K562 (cell line): ENCODE measurements around the gene ICAM1. TPM values are rescaled to one million over a fixed set of nuclear protein-coding genes. Genes with fewer than 3 reads are reported as not detected.
A peak's percentile ranks its signal among the peaks of the same experiment; 100 is the strongest.

Experiments
- ADNP ChIP-seq: fragments of 200-800 bp; sonication (Bioruptor generic); IDR thresholded peaks from 2 replicates; pipeline ENCODE4 v1.6.1; 2016; ENCODE audit warnings: missing genetic modification characterization, missing compliant biosample characterization
- C11orf30 ChIP-seq: fragments of 450-650 bp; IDR thresholded peaks from 2 replicates; pipeline ENCODE4 v1.6.1; 2016; ENCODE audit warnings: low read depth, mild to moderate bottlenecking
- CBFA2T3 ChIP-seq: fragments of 450-650 bp; IDR thresholded peaks from 2 replicates; pipeline ENCODE4 v1.6.1; 2017
- COPS2 ChIP-seq: fragments of 450-650 bp; conservative IDR thresholded peaks from 2 replicates; pipeline ENCODE4 v1.6.1; 2016; ENCODE audit warnings: mild to moderate bottlenecking, moderate library complexity
- CREB5 ChIP-seq: fragments of 250-450 bp; sonication (Bioruptor Pico); IDR thresholded peaks from 2 replicates; pipeline ENCODE4 v1.5.0; 2020; ENCODE audit warnings: mild to moderate bottlenecking
- CTBP1 ChIP-seq: fragments of 450-650 bp; IDR thresholded peaks from 2 replicates; pipeline ENCODE4 v1.6.1; 2016; ENCODE audit warnings: borderline replicate concordance
- MAFF ChIP-seq: IDR thresholded peaks from 2 replicates; pipeline ENCODE4 v1.6.1; 2012; ENCODE audit warnings: low read length, improper control_type of control experiment
- NELFE ChIP-seq: IDR thresholded peaks from 2 replicates; pipeline ENCODE4 v1.6.1; 2011; ENCODE audit warnings: mild to moderate bottlenecking; ENCODE audit not compliant: insufficient read depth, insufficient read length
- POLR2AphosphoS2 ChIP-seq: IDR thresholded peaks from 2 replicates; pipeline ENCODE4 v1.6.1; 2012; ENCODE audit warnings: low read length, improper control_type of control experiment
- RBM34 ChIP-seq: fragments of 200-400 bp; formaldehyde crosslinking; IDR thresholded peaks from 2 replicates; pipeline ENCODE4 v1.6.1; 2018; ENCODE audit warnings: low read length, borderline replicate concordance; ENCODE audit not compliant: insufficient read depth
- THRAP3 ChIP-seq: fragments of 450-650 bp; IDR thresholded peaks from 2 replicates; pipeline ENCODE4 v1.6.1; 2016; ENCODE audit warnings: mild to moderate bottlenecking, inconsistent platforms, borderline replicate concordance
- THRB ChIP-seq: fragments of 450-650 bp; formaldehyde crosslinking; conservative IDR thresholded peaks from 2 replicates; pipeline ENCODE4 v1.4.0; 2022; ENCODE audit warnings: mild to moderate bottlenecking, missing genetic modification characterization
- ZNF124 ChIP-seq: sonication (generic); formaldehyde crosslinking; IDR thresholded peaks from 2 replicates; pipeline ENCODE4 v1.8.1; 2022; ENCODE audit warnings: missing genetic modification reagents
- ZNF134 ChIP-seq: fragments of 250-450 bp; sonication (Bioruptor Pico); conservative IDR thresholded peaks from 2 replicates; pipeline ENCODE4 v1.4.0; 2020
- polyA plus RNA-seq, 8 experiments: library from polyadenylated mRNA; depleted of rRNA in 4 of 8; stranded (reverse) in 5 of 8; unstranded in 3 of 8; fragments of >200 nt; fragmentation: Nextera tagmentation in 2 of 8; fragmentation: Illumina TruSeq in 1 of 8; extraction: Ambion mirVana in 2 of 8; extraction: Trizol in 1 of 8; gene quantifications; 2 replicates each; pipeline versions ENCODE4 v1.2.1 to v1.2.3, GENCODE V29; 2011 to 2014; ENCODE audit warnings: inconsistent platforms in 1 of 8, missing spikeins in 1 of 8
- total RNA-seq, 7 experiments: library from RNA; depleted of rRNA in 6 of 7; stranded (reverse); fragments of >200 nt in 6 of 7; fragmentation: Illumina TruSeq in 2 of 7; extraction: Trizol in 2 of 7; gene quantifications; 2 replicates each; pipeline versions ENCODE4 v1.2.1 to v1.2.3, GENCODE V29; 2011 to 2021; ENCODE audit warnings: low replicate concordance in 1 of 7
- TF ChIP-seq, protein P1 (sequence below), 2 experiments: fragments of 450-650 bp; formaldehyde crosslinking in 1 of 2; IDR thresholded peaks; 2 replicates each; pipeline versions ENCODE4 v1.4.0 to v1.6.1; 2014 to 2020; ENCODE audit warnings: mild to moderate bottlenecking in 2 of 2, borderline replicate concordance in 1 of 2, low read depth in 1 of 2

Gene ICAM1
- total and polyA plus RNA-seq, 9 of the 15 experiments (the other 6 are each of a cell fraction or from before 2014, with no cell fraction given) = 2.3 to 24.4 (median 13.4) TPM

GRCh38 chr19:10230861-10231611 is 39.9 kb upstream of the ICAM1 start, which contains the start of gene S1PR2 (continued):
- TF ChIP-seq, protein P1, sequence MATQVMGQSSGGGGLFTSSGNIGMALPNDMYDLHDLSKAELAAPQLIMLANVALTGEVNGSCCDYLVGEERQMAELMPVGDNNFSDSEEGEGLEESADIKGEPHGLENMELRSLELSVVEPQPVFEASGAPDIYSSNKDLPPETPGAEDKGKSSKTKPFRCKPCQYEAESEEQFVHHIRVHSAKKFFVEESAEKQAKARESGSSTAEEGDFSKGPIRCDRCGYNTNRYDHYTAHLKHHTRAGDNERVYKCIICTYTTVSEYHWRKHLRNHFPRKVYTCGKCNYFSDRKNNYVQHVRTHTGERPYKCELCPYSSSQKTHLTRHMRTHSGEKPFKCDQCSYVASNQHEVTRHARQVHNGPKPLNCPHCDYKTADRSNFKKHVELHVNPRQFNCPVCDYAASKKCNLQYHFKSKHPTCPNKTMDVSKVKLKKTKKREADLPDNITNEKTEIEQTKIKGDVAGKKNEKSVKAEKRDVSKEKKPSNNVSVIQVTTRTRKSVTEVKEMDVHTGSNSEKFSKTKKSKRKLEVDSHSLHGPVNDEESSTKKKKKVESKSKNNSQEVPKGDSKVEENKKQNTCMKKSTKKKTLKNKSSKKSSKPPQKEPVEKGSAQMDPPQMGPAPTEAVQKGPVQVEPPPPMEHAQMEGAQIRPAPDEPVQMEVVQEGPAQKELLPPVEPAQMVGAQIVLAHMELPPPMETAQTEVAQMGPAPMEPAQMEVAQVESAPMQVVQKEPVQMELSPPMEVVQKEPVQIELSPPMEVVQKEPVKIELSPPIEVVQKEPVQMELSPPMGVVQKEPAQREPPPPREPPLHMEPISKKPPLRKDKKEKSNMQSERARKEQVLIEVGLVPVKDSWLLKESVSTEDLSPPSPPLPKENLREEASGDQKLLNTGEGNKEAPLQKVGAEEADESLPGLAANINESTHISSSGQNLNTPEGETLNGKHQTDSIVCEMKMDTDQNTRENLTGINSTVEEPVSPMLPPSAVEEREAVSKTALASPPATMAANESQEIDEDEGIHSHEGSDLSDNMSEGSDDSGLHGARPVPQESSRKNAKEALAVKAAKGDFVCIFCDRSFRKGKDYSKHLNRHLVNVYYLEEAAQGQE (IDR thresholded peaks at IDR 0.05; ENCODE audit: borderline replicate concordance) = peak; percentile 91
- TF ChIP-seq, protein P1 (CRISPR knock-in tag; IDR thresholded peaks at IDR 0.05; ENCODE audit: low read depth) = no peak
- TF ChIP-seq C11orf30 (no peak), NELFE (no peak), MAFF (no peak), RBM34 (no peak), POLR2AphosphoS2 (no peak), CTBP1 (peak; percentile 49), THRAP3 (no peak), CREB5 (CRISPR knock-in tag) (no peak), COPS2 (no peak), THRB (CRISPR knock-in tag) (no peak), ADNP (tag) (no peak), ZNF134 (CRISPR knock-in tag) (no peak), CBFA2T3 (no peak), ZNF124 (CRISPR knock-in tag) (no peak)
